ENCODE measurements around the gene IL3RA.

The IL3RA gene

GRCh38 chrX:1336331-1336943, at the start of gene IL3RA:
TSS of gene IL3RA (plus strand) at chrX:1336785. CDS start at chrX:1341766, 4,981 bp downstream.
- H3F3A ChIP-seq (ENCODE audit: control insufficient read depth, insufficient read depth), result 0 out of 2 replicates have a peak, but pooled peaks cover 5% of the 10 kb centered on the region
- H3K4me1 ChIP-seq (ENCODE audit: control insufficient read depth, low read length), result peaks cover 30% of the 10 kb centered on the region
- H3K9me3 ChIP-seq (ENCODE audit: control insufficient read depth, insufficient read depth, low read length), result peaks cover 7% of the 10 kb centered on the region; the same call in 1 of the 2 replicates
- peak within 1 kb of the TSS; percentile 39 for H3K4me2 ChIP-seq (ENCODE audit: low read length)
- H3K79me2 ChIP-seq (ENCODE audit: control insufficient read depth, low read length), result no peaks in the 10 kb centered on the region
- H3K4me3 ChIP-seq (ENCODE audit: low read length), result peak within 1 kb of the TSS; percentile 11; the same call in 1 of the 2 replicates
- no peaks in the 10 kb centered on the region for H4K20me1 ChIP-seq (ENCODE audit: control insufficient read depth, insufficient read depth, low read depth, low read length)
- H3K36me3 ChIP-seq (ENCODE audit: control insufficient read depth, low read length), result no peaks in the 10 kb centered on the region
- H3K27ac ChIP-seq (ENCODE audit: low read depth, low read length), result no peak within 1 kb of the TSS
- no peaks in the 10 kb centered on the region for H3K9me2 ChIP-seq (replicated peaks; ENCODE audit: control insufficient read depth, low read length)
- H3K27me3 ChIP-seq (ENCODE audit: control insufficient read depth, low read length), result peaks cover 9% of the 10 kb centered on the region
- TF ChIP-seq EZH2phosphoT487 (IDR thresholded peaks at IDR 0.05; ENCODE audit: borderline replicate concordance, low read length) (no peak), CTCF (IDR thresholded peaks at IDR 0.05; ENCODE audit: low read depth, low read length, poor library complexity, severe bottlenecking) (no peak)

DNA sequence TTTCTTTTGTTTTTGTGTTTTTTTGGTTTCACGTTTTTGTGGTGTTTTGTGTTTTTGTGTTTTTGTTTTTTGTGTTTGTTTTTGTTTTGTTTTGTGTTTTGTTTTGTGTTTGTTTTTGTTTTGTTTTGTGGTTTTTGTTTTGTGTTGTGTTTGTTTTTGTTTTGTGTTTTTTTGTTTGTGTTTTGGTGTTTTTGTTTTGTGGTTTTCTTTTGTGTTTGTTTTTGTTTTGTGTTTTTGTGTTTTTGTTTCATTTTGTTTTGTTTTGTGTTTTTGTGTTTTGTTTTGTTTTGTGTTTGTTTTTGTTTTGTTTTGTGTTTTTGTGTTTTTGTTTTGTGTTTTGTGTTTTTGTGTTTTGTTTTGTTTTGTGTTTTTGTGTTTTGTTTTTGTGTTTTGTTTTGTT, 47.0 kb upstream of the IL3RA start:
- peaks cover 8% of the 10 kb centered on the region for H3K27me3 ChIP-seq (ENCODE audit: control insufficient read depth, low read length)
- no peaks in the 10 kb centered on the region for H3K9me3 ChIP-seq (ENCODE audit: control insufficient read depth, insufficient read depth, low read length)
- H3K4me3 ChIP-seq (ENCODE audit: low read length), result no peak overlapping the region
- H3K36me3 ChIP-seq (ENCODE audit: control insufficient read depth, low read length), result no peaks in the 10 kb centered on the region
- H3K4me1 ChIP-seq (ENCODE audit: control insufficient read depth, low read length), result peaks cover 12% of the 10 kb centered on the region
- H3K79me2 ChIP-seq (ENCODE audit: control insufficient read depth, low read length), result no peaks in the 10 kb centered on the region
- no peaks in the 10 kb centered on the region for H3F3A ChIP-seq (ENCODE audit: control insufficient read depth, insufficient read depth)
- H4K20me1 ChIP-seq (ENCODE audit: control insufficient read depth, insufficient read depth, low read depth, low read length), result no peaks in the 10 kb centered on the region
- no peak overlapping the region for H3K27ac ChIP-seq (ENCODE audit: low read depth, low read length)
- no peak for TF ChIP-seq EZH2phosphoT487 (IDR thresholded peaks at IDR 0.05; ENCODE audit: borderline replicate concordance, low read length)
- TF ChIP-seq CTCF (IDR thresholded peaks at IDR 0.05; ENCODE audit: low read depth, low read length, poor library complexity, severe bottlenecking), result no peak
- no peak overlapping the region for H3K4me2 ChIP-seq (ENCODE audit: low read length)
- H3K9me2 ChIP-seq (replicated peaks; ENCODE audit: control insufficient read depth, low read length), result no peaks in the 10 kb centered on the region

- Histone ChIP-seq H3K4me2 (ENCODE audit: low read length) (no peak overlapping the region), H3K9me2 (replicated peaks; ENCODE audit: control insufficient read depth, low read length) (no peaks in the 10 kb centered on the region), H3K4me1 (ENCODE audit: control insufficient read depth, low read length) (peaks cover 12% of the 10 kb centered on the region), H4K20me1 (ENCODE audit: control insufficient read depth, insufficient read depth, low read depth, low read length) (no peaks in the 10 kb centered on the region), H3K9me3 (ENCODE audit: control insufficient read depth, insufficient read depth, low read length) (no peaks in the 10 kb centered on the region), H3K27ac (ENCODE audit: low read depth, low read length) (no peak overlapping the region), H3K4me3 (ENCODE audit: low read length) (no peak overlapping the region), H3F3A (ENCODE audit: control insufficient read depth, insufficient read depth) (no peaks in the 10 kb centered on the region), H3K79me2 (ENCODE audit: control insufficient read depth, low read length) (no peaks in the 10 kb centered on the region), H3K27me3 (ENCODE audit: control insufficient read depth, low read length) (peaks cover 10% of the 10 kb centered on the region), H3K36me3 (ENCODE audit: control insufficient read depth, low read length) (no peaks in the 10 kb centered on the region)
- TF ChIP-seq EZH2phosphoT487 (IDR thresholded peaks at IDR 0.05; ENCODE audit: borderline replicate concordance, low read length) (no peak), CTCF (IDR thresholded peaks at IDR 0.05; ENCODE audit: low read depth, low read length, poor library complexity, severe bottlenecking) (no peak)
These were observed 45.4 kb upstream of the IL3RA start for GRCh38 chrX:1291110-1291740.
